ENCODE data around the gene ZNF467.

The ZNF467 gene

GRCh38 chr7:149724661-149725425 lies 48.5 kb downstream of the ZNF467 start:
- no peak for DNase-seq

GRCh38 chr7:149723795-149724495 lies 49.4 kb downstream of the ZNF467 start:
- no peak for DNase-seq

GRCh38 chr7:149723082-149723767 lies 50.2 kb downstream of the ZNF467 start:
- no peak for DNase-seq

GRCh38 chr7:149722356-149722957 lies 50.9 kb downstream of the ZNF467 start:
- no peak for DNase-seq

- DNase-seq: no peak
Measured at GRCh38 chr7:149721084-149721601, 52.2 kb downstream of the ZNF467 start.

- no peak for DNase-seq
Measured at GRCh38 chr7:149720372-149721083, 52.9 kb downstream of the ZNF467 start.

- DNase-seq: no peak
Measured at GRCh38 chr7:149719912-149720335, 53.5 kb downstream of the ZNF467 start.

- no peak for DNase-seq
Measured at GRCh38 chr7:149719050-149719899, 54.1 kb downstream of the ZNF467 start.

- DNase-seq: no peak
Measured at GRCh38 chr7:149718730-149719049, 54.7 kb downstream of the ZNF467 start.

GRCh38 chr7:149717481-149717880 lies 55.9 kb downstream of the ZNF467 start:
- DNase-seq: no peak

- no peak for DNase-seq
Measured at GRCh38 chr7:149716932-149717307, 56.5 kb downstream of the ZNF467 start.

GRCh38 chr7:149716007-149716931 lies 57.1 kb downstream of the ZNF467 start:
- DNase-seq: no peak

GRCh38 chr7:149715476-149715875 lies 57.9 kb downstream of the ZNF467 start:
- no peak for DNase-seq

- DNase-seq: no peak
Measured at GRCh38 chr7:149714910-149715471, 58.4 kb downstream of the ZNF467 start.
